GM21515 (cell line): ENCODE results near the gene TRIM47.

Experiments
- ATAC-seq: cut with Tn5 transposase; IDR thresholded peaks from one replicate; pipeline ENCODE4 v1.9.1; 2021; ENCODE audit not compliant: unreplicated experiment

The TRIM47 gene

DNA sequence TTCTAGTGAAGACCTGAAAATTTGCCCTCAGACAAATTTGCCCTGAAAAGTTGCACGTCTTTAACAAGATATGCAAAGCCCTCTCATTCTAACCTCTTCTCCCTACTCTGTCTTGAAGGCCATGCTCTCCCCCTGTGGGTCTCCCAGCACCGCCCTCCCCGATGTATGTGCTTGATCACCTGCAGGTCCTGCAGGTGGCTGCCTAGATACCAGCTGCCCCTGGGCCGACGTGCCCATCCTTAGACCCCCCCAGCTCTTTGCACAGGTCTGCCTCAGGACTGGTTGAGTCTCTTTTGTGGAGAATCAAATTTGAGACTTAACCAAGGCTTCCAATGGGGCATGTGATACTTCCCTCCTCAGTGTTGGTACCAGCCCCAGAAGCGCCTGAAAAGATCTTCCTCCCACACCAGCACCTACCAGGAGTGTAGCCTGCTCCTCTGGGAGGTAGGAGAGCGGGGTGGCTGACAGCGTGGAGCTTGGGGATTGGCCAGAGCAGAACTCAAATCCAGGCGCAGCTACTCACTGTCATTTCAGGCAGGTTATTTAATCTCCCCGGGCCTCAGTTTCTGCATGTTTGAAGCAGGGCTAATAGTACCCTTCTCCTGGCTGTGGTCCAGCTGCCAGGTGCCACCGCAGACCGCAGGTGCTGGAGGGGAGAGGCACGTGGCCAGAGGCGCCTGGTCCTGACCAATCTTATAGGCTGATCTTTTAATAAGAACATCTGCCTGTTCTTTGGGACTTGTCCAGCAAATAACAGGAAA lies 30.9 kb upstream of the TRIM47 start:
- no peak for ATAC-seq

- no peak for ATAC-seq
These were observed 29.8 kb upstream of the TRIM47 start for GRCh38 chr17:75908201-75908600.

GRCh38 chr17:75906143-75906884 lies 27.9 kb upstream of the TRIM47 start:
- ATAC-seq = no peak

- ATAC-seq = peak; percentile 95
These were observed 26.6 kb upstream of the TRIM47 start, which contains the start of gene MRPL38 for GRCh38 chr17:75904749-75905521. Gene MRPL38 (minus strand): TSS chr17:75904884. CDS start chr17:75904875, 9 bp downstream.

DNA sequence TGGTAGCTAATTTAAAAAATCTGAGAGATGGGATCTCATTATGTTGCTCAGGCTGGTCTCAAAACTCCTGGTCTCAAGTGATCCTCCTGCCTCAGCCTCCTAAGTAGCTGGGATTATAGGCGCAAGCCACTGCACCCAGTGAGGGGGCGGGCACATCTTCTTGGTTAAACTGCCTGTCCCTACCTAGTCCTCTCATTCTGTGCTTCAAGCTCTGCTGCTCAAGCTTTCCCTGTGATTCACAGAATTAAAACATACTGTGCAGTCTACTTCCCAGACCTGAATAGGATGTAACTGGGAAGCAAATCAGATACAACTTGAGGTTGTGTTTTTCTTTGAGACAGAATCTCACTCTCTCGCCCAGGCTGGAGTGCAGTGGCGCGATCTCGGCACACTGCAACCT lies 24.0 kb upstream of the TRIM47 start:
- no peak for ATAC-seq

DNA sequence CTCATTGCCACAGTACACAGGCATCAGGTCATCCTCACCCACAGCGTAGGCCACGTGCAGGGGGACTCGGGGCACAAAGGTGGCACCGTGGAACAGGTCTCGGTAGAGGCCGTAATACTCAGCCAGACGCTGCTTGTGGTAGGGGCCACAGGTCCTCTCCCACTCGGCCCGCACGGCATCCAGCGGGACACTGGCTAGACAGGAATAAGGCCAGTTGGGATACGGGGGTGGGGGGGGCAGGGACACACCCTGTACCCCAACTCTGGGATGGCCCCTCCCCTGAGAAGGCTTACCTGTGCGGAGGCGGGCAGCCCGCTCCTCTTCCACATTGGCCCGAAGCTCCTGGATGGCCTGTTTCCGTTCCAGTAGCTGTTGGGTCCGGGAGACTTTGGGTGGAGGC lies 23.3 kb upstream of the TRIM47 start:
- ATAC-seq = no peak

GRCh38 chr17:75900691-75901533 lies 22.5 kb upstream of the TRIM47 start:
- no peak for ATAC-seq

- no peak for ATAC-seq
These were observed 21.5 kb upstream of the TRIM47 start for GRCh38 chr17:75899767-75900468.

- no peak for ATAC-seq
These were observed 21.0 kb upstream of the TRIM47 start for GRCh38 chr17:75899353-75899752.

- no peak for ATAC-seq
These were observed 20.4 kb upstream of the TRIM47 start for GRCh38 chr17:75898791-75899190.

DNA sequence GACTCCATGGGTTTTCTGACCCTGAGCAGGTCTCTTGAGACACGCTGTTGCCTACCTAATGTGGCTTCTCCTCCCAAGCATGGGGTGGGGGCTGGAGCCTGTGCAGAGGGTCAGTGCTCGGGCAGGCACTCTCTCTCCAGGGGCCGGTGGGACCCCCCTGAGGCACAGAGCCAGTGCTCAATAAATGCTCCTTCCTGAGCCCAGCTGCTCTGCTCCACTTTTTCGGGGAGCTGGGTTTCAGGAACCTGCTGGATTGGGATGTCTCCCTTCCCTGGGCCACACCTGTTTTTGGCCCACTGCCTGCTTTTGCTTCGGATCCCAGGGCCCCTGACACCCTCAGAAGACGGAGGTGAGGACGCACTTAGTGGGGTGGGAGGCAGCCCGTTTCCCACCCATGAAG lies 19.7 kb upstream of the TRIM47 start:
- no peak for ATAC-seq

DNA sequence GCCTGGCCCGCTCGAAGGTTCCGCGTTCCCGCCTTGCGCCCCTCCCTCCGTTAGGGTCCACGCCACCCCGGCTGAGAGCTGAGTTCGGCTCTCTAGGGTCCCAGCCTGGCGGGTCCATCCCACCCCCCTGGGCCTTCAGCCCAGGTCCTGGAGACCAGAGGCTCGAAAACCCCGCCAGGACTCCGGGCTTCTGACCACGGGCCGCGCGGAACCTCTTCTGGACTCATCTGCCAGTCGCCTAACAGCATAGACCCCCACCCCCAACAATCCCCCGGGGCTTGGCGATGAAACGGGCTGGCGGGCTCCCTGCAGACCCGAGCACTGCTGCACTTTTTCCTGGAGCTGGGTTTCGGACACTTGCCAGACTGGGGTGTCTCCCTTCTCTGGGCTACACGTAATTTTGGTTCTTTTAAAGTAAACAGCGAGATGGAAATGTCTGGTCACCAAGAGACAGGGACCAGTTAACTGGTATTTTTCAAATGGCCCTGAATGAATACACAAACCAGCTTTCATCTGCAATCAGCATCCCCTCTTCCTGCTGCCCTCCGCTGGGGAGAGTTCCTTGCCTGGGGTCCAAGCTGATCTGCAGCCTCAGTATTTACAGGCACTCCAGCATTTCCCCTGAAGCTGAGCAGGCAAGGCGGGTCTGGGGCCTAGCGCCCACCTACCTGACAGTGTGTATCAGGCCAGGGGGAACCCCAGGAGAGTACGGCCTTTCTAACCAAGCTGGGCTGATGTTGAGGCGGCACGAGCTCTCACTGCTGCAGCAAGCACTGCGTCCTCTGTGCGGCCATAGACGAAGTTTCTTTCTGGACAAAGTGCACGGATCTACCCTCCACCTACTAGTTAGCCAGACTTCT lies 19.0 kb upstream of the TRIM47 start:
- no peak for ATAC-seq

DNA sequence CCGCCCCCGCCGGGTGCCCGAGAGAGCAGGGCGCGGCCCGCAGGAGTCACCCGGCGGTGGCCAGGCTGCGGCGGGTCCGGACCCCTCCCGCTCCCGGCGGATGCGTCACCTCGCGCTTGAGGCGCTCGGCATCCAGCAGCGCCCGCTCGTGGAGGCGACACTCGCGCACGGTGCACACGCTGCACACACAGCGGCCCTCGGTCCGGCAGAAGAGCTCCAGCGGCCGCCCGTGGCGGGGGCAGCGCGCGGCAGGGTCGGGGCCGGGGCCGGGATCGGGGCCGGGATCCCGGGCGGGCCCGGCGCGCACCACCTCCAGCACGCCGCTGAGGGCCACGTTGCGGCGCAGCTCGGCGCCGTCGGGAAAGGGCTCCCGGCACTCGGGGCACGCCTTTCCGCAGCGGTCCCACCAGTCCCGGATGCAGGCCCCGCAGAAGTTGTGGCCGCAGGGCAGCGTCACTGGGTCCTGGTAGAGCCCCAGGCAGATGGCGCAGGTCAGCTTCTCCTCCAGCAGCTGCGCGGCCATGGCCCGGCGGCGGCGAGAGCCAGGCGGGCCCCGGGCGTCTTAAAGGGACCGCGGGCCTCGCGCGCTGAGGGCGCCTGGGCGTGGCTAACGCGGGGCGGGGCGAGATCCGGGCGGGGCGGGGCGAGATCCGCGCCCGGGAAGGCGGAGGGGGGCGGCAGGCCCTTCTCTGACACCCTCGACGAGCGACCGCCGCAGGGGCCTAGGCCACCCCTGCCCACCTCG lies 18.2 kb upstream of the TRIM47 start, which contains the start of gene TRIM65:
Gene TRIM65 (minus strand): TSS at position 537 of the 745 bp plus-strand sequence. CDS start 14 bp downstream, at position 523.
- peak; percentile 49 for ATAC-seq

GRCh38 chr17:75895370-75896155 lies 17.2 kb upstream of the TRIM47 start:
- no peak for ATAC-seq

DNA sequence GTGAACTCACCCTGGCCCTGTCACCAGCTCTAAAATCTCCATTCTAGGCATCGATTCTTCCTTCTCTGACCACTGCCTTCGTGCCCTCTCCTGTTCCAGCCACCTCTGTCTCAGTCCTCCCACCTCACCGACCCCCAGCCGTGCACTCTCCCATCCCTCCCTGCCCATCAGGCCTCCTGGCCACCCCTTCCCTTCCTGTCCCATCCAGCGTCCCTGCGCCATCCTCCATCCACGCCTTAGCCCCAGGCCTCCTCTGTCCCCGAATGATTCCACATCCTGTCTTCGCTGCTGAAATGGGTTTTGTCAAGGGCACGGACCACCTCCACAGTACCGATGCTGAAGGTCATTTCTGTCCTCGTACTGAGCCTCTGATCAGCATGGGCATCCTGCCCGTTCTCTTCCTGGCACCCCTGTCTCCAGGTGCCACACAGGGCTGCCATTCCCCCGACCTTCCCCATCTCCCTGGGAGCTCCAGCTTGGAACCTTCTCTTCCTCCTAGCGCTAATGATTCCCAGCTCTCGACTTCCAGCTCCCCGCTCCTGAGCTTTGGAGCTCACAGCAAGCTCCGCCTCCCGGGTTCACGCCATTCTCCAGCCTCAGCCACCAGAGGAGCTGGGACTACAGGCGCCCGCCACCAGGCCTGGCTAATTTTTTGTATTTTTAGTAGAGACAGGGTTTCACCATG lies 15.8 kb upstream of the TRIM47 start:
- no peak for ATAC-seq

DNA sequence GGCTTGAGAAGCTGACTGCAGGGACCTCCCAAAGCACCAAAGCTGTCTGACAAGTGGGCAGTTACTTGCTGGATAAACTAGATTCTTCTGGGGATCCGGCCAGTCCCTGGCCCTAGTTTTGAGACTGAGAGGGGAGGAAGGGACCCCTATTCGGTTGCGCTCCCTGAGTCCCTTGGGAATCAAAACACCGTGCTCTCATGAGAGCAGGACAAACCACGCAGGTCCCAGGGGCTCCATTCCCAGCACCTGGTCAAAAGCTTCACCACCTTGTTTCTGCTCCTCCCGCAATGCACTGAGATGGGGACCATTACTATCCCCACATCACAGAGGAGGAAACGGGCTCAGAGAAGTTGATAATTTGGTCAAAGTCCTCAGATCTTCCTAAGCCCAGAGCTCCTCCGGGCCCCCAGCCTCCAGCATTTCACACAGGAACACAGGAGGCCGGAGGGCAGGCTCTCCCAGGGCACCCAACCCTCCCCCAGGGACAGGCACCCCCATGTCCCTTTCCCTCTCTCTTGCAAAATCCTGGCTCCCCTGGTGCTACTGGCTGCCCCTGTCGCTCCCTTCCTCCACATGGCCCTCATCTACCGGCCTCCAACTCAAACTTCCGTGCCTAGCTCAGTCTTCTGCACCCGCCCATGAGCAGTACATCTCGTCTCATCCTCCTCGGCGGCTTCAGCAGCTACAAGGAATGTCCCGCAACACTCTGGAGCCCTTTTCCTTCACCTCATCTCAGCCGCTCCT lies 15.1 kb upstream of the TRIM47 start:
- no peak for ATAC-seq
